22Rv1 (cell line): ENCODE measurements around the gene IPO11.

ENCODE experiments used
- H3K27ac ChIP-seq: fragments of 450-650 bp; 2 replicates; pipeline ENCODE4 v1.5.1; 2017
- CTCF ChIP-seq: fragments of 450-650 bp; IDR thresholded peaks from 2 replicates; pipeline ENCODE4 v1.5.1; 2017; ENCODE audit warnings: mild to moderate bottlenecking
- ZFX ChIP-seq: fragments of 450-650 bp; IDR thresholded peaks from 2 replicates; pipeline ENCODE4 v1.6.1; 2017; ENCODE audit warnings: antibody characterized with exemption, borderline replicate concordance

The IPO11 gene

GRCh38 chr5:62627121-62627520 is 214.6 kb downstream of the IPO11 start:
- no peak overlapping the region for H3K27ac ChIP-seq
- TF ChIP-seq CTCF: no peak
- TF ChIP-seq ZFX: no peak

GRCh38 chr5:62627901-62628300 is 215.3 kb downstream of the IPO11 start:
- H3K27ac ChIP-seq: no peak overlapping the region
- no peak for TF ChIP-seq CTCF
- no peak for TF ChIP-seq ZFX

- H3K27ac ChIP-seq: no peak overlapping the region
- no peak for TF ChIP-seq ZFX
- no peak for TF ChIP-seq CTCF
These were observed 219.5 kb downstream of the IPO11 start for GRCh38 chr5:62631909-62632580.

- no peak overlapping the region for H3K27ac ChIP-seq
- TF ChIP-seq ZFX (no peak), CTCF (no peak)
These were observed 220.7 kb downstream of the IPO11 start for GRCh38 chr5:62633243-62633642.

GRCh38 chr5:62640446-62640845 is 227.9 kb downstream of the IPO11 start:
- no peak overlapping the region for H3K27ac ChIP-seq
- TF ChIP-seq ZFX (no peak), CTCF (no peak)

GRCh38 chr5:62642468-62642867 is 229.9 kb downstream of the IPO11 start:
- no peak overlapping the region for H3K27ac ChIP-seq
- no peak for TF ChIP-seq ZFX
- TF ChIP-seq CTCF: no peak

- TF ChIP-seq CTCF (no peak), ZFX (no peak)
- H3K27ac ChIP-seq: no peak overlapping the region
These were observed 231.2 kb downstream of the IPO11 start for GRCh38 chr5:62643556-62644451.
